Epithelial cell of esophagus (primary cell): ENCODE results near the gene MMS22L.

Source experiments
- DNase-seq: peaks from one replicate; pipeline ENCODE4 v3.0.0; 2010; ENCODE audit warnings: low read depth
- H3K4me3 ChIP-seq: 2 replicates; pipeline ENCODE4 v1.5.1; 2011; ENCODE audit warnings: mild to moderate bottlenecking, low read length, control low read depth
- CTCF ChIP-seq: IDR thresholded peaks from 2 replicates; pipeline ENCODE4 v1.5.1; 2011; ENCODE audit warnings: low read depth, mild to moderate bottlenecking, low read length, control low read depth, inconsistent platforms; ENCODE audit not compliant: insufficient read depth; ENCODE audit errors: missing control alignments

The MMS22L gene

GRCh38 chr6:97100696-97101095 is 182.3 kb downstream of the MMS22L start:
- no peak for DNase-seq
- H3K4me3 ChIP-seq = no peak overlapping the region
- no peak for TF ChIP-seq CTCF

- TF ChIP-seq CTCF = no peak
- no peak overlapping the region for H3K4me3 ChIP-seq
- no peak for DNase-seq
These were observed 185.7 kb downstream of the MMS22L start for GRCh38 chr6:97097068-97098047.

- no peak for TF ChIP-seq CTCF
- H3K4me3 ChIP-seq = no peak overlapping the region
- peak; percentile 25 for DNase-seq
These were observed 187.6 kb downstream of the MMS22L start for GRCh38 chr6:97095311-97095850.

GRCh38 chr6:97094376-97094775 is 188.6 kb downstream of the MMS22L start:
- peak; percentile 5 for DNase-seq
- TF ChIP-seq CTCF = no peak
- no peak overlapping the region for H3K4me3 ChIP-seq

- no peak for DNase-seq
- no peak for TF ChIP-seq CTCF
- no peak overlapping the region for H3K4me3 ChIP-seq
These were observed 190.2 kb downstream of the MMS22L start for GRCh38 chr6:97092673-97093305.
